Astrocyte of the cerebellum (primary cell): ENCODE data around the gene C17orf75.
"Not testable (repeated sequence)": the region's sequence is repeated elsewhere in the genome, so short reads cannot be mapped to it uniquely, and the experiment has no call there.

Source experiments
- DNase-seq: peaks from one replicate; pipeline ENCODE4 v3.0.0-alpha.2; 2011; ENCODE audit warnings: low read depth
- H3K4me3 ChIP-seq: 2 replicates; pipeline ENCODE4 v1.5.1; 2011; ENCODE audit warnings: mild to moderate bottlenecking, low read depth, low read length, moderate library complexity
- in situ Hi-C: cut with HindIII; loops from 2 replicates; pipeline ENCODE4 v1.10.0; 2017; ENCODE audit warnings: low sequenced_read_pairs
- TF ChIP-seq, protein P1 (sequence below): IDR thresholded peaks from 2 replicates; pipeline ENCODE4 v1.5.1; 2012; ENCODE audit warnings: low read length, low read depth, moderate library complexity, mild to moderate bottlenecking; ENCODE audit errors: missing control alignments

The C17orf75 gene

DNA sequence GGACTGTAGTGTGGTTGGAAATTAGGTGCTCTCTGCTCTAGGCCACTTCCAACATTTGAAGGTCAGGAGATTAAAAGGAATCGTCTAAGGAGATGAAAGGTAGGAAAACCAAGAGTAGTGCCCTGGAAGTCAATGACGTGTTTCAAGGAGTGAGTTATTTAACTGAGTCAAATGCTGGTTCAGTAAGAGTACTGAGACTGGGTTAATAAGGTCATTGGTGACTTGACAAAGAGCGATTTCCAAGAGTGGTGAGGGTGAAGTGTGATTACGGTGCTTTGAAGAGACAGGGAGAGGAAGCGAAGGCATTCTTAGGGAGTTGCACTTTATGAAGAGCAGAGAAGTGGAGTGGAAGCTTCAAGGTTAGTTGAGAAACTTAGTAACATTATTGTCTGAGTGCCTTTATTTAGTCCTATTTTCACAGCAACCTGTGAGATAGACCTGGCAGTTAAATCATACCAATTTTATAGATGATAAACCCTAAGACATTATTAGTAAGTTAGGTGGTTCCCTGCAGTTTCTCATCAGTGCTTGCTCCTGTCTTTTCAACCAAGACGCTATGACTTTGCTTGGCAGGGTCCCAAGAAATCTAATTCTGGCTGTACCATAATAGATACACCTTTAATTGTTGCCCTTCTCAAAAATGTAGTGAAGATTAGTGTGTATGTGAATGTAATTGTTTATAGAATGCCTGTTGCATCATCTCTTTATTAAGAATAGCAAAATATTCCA is 13.8 kb upstream of the C17orf75 start:
- DNase-seq, result no peak
- no peak overlapping the region for H3K4me3 ChIP-seq
- TF ChIP-seq, protein P1, sequence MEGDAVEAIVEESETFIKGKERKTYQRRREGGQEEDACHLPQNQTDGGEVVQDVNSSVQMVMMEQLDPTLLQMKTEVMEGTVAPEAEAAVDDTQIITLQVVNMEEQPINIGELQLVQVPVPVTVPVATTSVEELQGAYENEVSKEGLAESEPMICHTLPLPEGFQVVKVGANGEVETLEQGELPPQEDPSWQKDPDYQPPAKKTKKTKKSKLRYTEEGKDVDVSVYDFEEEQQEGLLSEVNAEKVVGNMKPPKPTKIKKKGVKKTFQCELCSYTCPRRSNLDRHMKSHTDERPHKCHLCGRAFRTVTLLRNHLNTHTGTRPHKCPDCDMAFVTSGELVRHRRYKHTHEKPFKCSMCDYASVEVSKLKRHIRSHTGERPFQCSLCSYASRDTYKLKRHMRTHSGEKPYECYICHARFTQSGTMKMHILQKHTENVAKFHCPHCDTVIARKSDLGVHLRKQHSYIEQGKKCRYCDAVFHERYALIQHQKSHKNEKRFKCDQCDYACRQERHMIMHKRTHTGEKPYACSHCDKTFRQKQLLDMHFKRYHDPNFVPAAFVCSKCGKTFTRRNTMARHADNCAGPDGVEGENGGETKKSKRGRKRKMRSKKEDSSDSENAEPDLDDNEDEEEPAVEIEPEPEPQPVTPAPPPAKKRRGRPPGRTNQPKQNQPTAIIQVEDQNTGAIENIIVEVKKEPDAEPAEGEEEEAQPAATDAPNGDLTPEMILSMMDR, result no peak
- in situ Hi-C loops, result no loop called here

DNA sequence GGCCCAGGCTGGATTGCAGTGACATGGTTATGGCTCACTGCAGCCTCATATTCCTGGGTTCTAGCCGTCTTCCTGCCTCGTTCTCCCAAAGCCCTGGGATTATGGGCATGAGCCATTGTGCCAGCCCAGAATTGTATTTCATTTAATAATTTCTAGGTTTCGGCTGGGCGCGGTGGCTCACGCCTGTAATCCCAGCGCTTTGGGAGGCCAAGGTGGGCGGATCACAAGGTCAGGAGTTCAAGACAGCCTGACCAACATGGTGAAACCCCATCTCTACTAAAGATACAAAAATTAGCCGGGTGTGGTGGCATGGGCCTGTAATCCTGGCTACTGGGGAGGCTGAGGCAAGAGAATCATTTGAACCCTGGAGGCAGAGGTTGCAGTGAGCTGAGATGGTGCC is 10.8 kb upstream of the C17orf75 start:
- in situ Hi-C loops, DNase-seq: not testable (repeated sequence)
- H3K4me3 ChIP-seq, result peak overlapping the region; percentile 92

DNA sequence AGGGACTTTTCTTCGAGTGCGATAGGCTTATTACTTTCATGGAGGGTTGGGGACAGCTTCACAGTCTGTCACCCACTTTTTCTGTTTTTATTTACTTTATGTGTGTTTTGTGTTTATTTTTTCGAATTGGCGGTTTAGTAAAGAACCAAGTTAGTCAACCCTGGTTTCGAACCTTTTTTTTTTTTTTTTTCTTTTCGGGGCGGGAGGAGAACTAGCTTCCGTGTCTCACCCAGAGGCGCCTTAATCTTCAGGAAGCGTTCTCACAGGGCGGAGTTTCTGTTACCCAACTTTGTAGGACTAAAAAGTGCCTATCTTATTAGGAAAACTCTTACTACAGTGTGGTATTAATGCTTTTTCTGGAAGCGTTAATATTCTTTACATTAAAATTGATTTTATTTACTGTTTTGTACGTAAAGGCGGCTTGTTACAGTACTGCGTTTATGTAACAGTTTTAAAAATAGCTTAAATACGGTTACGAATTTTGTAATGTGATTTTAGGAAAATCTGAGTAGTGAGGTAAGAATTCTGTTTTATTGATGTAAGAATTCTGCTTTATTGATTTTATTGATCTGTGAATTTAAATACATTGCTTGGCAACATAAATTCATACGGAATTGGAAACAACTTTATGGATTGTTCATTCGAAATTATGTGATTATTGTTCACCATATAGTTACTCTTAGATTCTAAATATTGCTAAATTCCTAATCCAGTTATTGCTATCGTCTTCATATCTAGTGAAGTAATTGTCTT is 8.9 kb upstream of the C17orf75 start:
- H3K4me3 ChIP-seq, result peak overlapping the region; percentile 92
- in situ Hi-C loops, result no loop called here
- DNase-seq, result no peak
- TF ChIP-seq, protein P1, result no peak

DNA sequence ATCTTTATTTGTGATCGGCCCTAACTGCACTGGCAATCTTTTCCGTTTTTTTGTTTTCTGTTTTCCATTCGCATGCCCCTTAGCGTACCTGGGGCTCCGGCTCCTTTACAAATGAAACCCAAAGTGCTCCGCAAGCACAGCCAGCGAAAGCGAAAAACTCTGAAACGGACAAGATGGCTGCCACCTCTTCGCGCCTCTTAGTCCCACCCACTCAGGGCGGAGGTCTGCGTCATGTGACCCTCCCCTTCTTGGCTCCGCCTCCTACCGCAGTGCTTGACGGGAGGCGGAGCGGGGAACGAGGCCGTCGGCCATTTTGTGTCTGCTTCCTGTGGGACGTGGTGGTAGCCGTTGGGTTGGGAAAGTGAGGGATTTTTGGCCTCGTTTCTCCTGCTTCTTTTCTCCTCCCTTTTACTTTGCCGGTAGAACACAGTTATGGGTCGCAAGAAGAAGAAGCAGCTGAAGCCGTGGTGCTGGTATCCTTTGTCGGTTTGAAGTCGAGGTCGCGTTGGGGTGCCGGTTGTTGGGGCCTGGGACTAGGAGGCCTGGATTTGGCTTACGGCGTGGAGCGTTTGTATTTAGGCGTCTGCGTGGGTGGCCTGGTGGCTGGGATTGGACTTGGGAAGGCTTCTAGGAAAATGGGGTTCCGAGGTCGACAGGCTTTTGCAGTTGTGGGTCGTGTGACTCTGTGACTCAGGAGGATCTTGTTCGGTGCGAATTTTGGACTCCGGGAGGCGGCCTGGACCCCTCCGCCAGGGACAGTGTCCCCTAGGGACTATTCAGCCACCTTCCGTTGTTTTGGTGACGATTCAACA is 8.1 kb upstream of the C17orf75 start, which contains the start of gene ZNF207:
ZNF207 (plus strand) TSS at position 304 of the 812 bp plus-strand sequence; CDS start at position 433, 129 bp downstream.
- peak within 1 kb of the TSS; percentile 92 for H3K4me3 ChIP-seq
- TF ChIP-seq, protein P1, result no peak
- in situ Hi-C loops, result no loop called here
- DNase-seq, result peak; percentile 92

DNA sequence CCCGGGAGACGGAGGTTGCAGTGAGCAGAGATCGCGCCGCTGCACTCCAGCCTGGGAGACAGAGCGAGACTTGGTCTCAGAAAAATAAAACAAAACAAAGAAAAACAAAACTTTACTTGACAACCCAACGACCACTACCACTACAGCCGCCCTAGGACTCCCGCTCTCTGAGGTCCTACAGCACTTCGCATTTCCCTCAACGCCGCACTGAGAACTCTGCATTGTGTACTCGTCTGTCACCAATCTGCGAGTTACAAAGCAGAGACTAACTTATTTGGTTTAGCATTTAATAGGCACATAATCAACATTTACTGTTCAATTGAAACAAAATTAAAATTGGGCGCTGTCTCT is 7.5 kb upstream of the C17orf75 start:
- in situ Hi-C loops, result no loop called here
- TF ChIP-seq, protein P1, result no peak
- DNase-seq, result no peak
- peak overlapping the region; percentile 92 for H3K4me3 ChIP-seq

DNA sequence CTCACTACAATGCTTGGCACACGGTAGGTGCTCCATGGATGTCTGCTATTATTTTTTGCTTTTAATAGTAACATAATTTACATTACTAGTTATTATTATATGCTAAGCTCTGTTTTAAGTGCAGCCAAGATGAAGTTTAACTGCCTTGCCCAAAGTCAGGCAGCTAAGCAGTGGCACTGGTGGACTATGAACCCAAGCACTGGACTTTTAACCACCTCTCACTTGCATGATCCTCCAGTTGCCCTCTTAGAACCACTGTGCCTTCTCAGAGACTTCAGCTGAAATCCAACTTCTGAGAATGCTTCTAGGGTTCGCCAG is 6.5 kb upstream of the C17orf75 start:
- in situ Hi-C loops, result no loop called here
- no peak overlapping the region for H3K4me3 ChIP-seq
- no peak for DNase-seq
- TF ChIP-seq, protein P1, result no peak
